B cell (primary cell): ENCODE measurements around the gene CTXND1.

Experiments used
- CTCF ChIP-seq: fragments of 200-600 bp; IDR thresholded peaks from one replicate; pipeline ENCODE4 v1.8.0; 2022; ENCODE audit warnings: antibody characterized with exemption, mild to moderate bottlenecking
- EZH2 ChIP-seq: IDR thresholded peaks from 2 replicates; pipeline ENCODE4 v1.6.1; 2012; ENCODE audit warnings: borderline replicate concordance, low read depth, mild to moderate bottlenecking, moderate library complexity, low read length; ENCODE audit not compliant: insufficient read depth, poor library complexity, severe bottlenecking

DNA sequence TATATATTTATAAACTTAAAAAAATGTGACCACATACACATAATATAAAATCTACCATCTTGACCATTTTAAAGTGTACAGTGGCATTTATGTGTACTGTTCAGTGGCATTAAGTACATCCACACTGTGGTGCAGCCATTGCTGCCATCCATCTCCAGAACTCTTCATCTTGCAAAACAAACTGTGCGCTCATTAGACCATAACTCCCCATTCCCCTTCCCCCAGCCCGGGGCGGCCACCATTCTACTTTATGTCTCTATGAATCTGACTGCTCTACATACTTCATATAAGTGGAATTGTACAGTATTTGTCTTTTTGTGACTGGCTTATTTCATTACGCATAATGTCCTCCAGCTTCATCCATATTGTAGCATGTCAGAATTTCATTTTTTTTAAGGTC, 47.8 kb downstream of the CTXND1 start:
- TF ChIP-seq CTCF (no peak), EZH2 (no peak)
